Fibroblast of mammary gland (primary cell): ENCODE measurements around the gene SHC2.

ENCODE experiments used
- DNase-seq: peaks from one replicate; pipeline ENCODE4 v3.0.0-alpha.2; 2010; ENCODE audit warnings: low read depth
- H3K4me3 ChIP-seq: 2 replicates; pipeline ENCODE4 v1.5.1; 2011; ENCODE audit warnings: low read depth, mild to moderate bottlenecking, low read length, moderate library complexity; ENCODE audit not compliant: control insufficient read depth
- CTCF ChIP-seq: conservative IDR thresholded peaks from 2 replicates; pipeline ENCODE4 v1.5.1; 2011; ENCODE audit warnings: low read depth, low read length, inconsistent platforms; ENCODE audit not compliant: control insufficient read depth, insufficient read depth

Gene SHC2

GRCh38 chr19:372306-372890 lies 88.4 kb downstream of the SHC2 start:
- DNase-seq, result peak; percentile 85
- H3K4me3 ChIP-seq, result no peak overlapping the region
- no peak for TF ChIP-seq CTCF

- DNase-seq, result no peak
- TF ChIP-seq CTCF, result no peak
- H3K4me3 ChIP-seq, result no peak overlapping the region
Observed at GRCh38 chr19:371501-372168, 89.2 kb downstream of the SHC2 start.

GRCh38 chr19:370641-371330 lies 90.0 kb downstream of the SHC2 start:
- TF ChIP-seq CTCF, result no peak
- H3K4me3 ChIP-seq, result no peak overlapping the region
- no peak for DNase-seq

- DNase-seq, result no peak
- no peak for TF ChIP-seq CTCF
Observed at GRCh38 chr19:369876-370275, 91.0 kb downstream of the SHC2 start.

GRCh38 chr19:369256-369655 lies 91.6 kb downstream of the SHC2 start:
- no peak overlapping the region for H3K4me3 ChIP-seq
- no peak for TF ChIP-seq CTCF
- DNase-seq, result no peak

More at GRCh38 chr19:369876-370275, 91.0 kb downstream of the SHC2 start:
- H3K4me3 ChIP-seq, result no peak overlapping the region

GRCh38 chr19:368630-369024 lies 92.2 kb downstream of the SHC2 start:
- no peak for DNase-seq
- TF ChIP-seq CTCF, result no peak
- H3K4me3 ChIP-seq, result no peak overlapping the region
